SK-N-SH treated with all-trans-retinoic acid at 6 μM for 48 hours (cell line): Measurements from ENCODE around the gene TLE1.

ENCODE experiments used
- OSR1 ChIP-seq: fragments of 250-450 bp; sonication (Bioruptor Pico); IDR thresholded peaks from 2 replicates; pipeline ENCODE4 v1.8.0; 2022; ENCODE audit warnings: moderate library complexity, mild to moderate bottlenecking, inconsistent platforms
- PATZ1 ChIP-seq: fragments of 250-450 bp; sonication (Bioruptor Pico); IDR thresholded peaks from 2 replicates; pipeline ENCODE4 v1.8.0; 2020; ENCODE audit warnings: mild to moderate bottlenecking, moderate library complexity, borderline replicate concordance

DNA sequence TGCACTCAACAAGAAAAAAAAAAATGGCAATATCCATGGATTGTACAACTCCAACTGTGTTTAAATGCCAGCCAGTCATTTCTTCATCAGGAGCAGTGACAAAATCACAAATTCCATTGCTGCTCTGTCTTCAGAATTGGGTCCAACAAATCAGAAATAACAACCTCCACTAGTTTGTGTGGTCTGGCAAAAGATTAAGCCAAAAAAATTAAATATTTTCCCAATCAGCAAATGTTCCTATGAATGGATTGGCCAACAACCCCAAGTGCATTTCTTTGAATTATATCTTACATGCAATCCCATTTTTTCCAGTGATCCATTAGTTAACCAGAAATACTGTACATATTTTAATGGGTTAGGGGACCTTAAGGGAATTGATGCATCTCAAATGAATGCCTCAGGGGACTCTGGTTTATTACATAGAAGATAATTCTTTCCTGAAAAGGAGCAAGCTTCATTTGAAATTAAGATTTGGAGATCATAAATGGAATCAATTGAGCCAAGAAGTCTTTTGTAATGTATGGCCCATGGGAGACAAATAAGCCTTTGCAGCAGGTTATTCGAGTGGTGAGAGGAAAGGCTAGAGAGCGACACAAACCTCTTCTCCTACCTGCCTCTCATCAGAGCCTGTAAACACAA is 131.8 kb downstream of the TLE1 start:
- no peak for TF ChIP-seq OSR1 (CRISPR knock-in tag)
- TF ChIP-seq PATZ1 (CRISPR knock-in tag): no peak
